HG03565 (cell line): ENCODE data around the gene RSRC1.
"Not testable (repeated sequence)": the region's sequence is repeated elsewhere in the genome, so short reads cannot be mapped to it uniquely, and the experiment has no call there.

Source experiments
- ATAC-seq: cut with Tn5 transposase; IDR thresholded peaks from one replicate; pipeline ENCODE4 v1.9.1; 2021; ENCODE audit warnings: mild to moderate bottlenecking, moderate library complexity; ENCODE audit not compliant: unreplicated experiment

Gene RSRC1

GRCh38 chr3:158122721-158123120 is 12.8 kb downstream of the RSRC1 start:
- ATAC-seq, result not testable (repeated sequence)

GRCh38 chr3:158127250-158128219 is 17.6 kb downstream of the RSRC1 start:
- no peak for ATAC-seq

- ATAC-seq, result no peak
Measured at GRCh38 chr3:158128755-158129154, 18.9 kb downstream of the RSRC1 start.

- ATAC-seq, result no peak
Measured at GRCh38 chr3:158134363-158134762, 24.5 kb downstream of the RSRC1 start.

GRCh38 chr3:158140396-158140795 is 30.5 kb downstream of the RSRC1 start:
- ATAC-seq, result no peak

- no peak for ATAC-seq
Measured at GRCh38 chr3:158148218-158148617, 38.3 kb downstream of the RSRC1 start.

GRCh38 chr3:158152186-158152585 is 42.3 kb downstream of the RSRC1 start:
- ATAC-seq, result peak; percentile 66

GRCh38 chr3:158158969-158159368 is 49.1 kb downstream of the RSRC1 start:
- ATAC-seq, result no peak

- no peak for ATAC-seq
Measured at GRCh38 chr3:158159714-158160113, 49.8 kb downstream of the RSRC1 start.

GRCh38 chr3:158160958-158161357 is 51.1 kb downstream of the RSRC1 start:
- ATAC-seq, result no peak

GRCh38 chr3:158165141-158165655 is 55.3 kb downstream of the RSRC1 start:
- no peak for ATAC-seq

- ATAC-seq, result no peak
Measured at GRCh38 chr3:158165730-158166129, 55.8 kb downstream of the RSRC1 start.

- no peak for ATAC-seq
Measured at GRCh38 chr3:158166223-158166622, 56.3 kb downstream of the RSRC1 start.

GRCh38 chr3:158167737-158168557 is 58.1 kb downstream of the RSRC1 start:
- ATAC-seq, result no peak

GRCh38 chr3:158169091-158169491 is 59.2 kb downstream of the RSRC1 start:
- no peak for ATAC-seq

- ATAC-seq, result no peak
Measured at GRCh38 chr3:158181096-158181495, 71.2 kb downstream of the RSRC1 start.

- ATAC-seq, result no peak
Measured at GRCh38 chr3:158185711-158186110, 75.8 kb downstream of the RSRC1 start.

- no peak for ATAC-seq
Measured at GRCh38 chr3:158200955-158201354, 91.1 kb downstream of the RSRC1 start.

- ATAC-seq, result no peak
Measured at GRCh38 chr3:158205324-158205723, 95.4 kb downstream of the RSRC1 start.

GRCh38 chr3:158205994-158206393 is 96.1 kb downstream of the RSRC1 start:
- peak; percentile 70 for ATAC-seq

GRCh38 chr3:158210067-158210466 is 100.2 kb downstream of the RSRC1 start:
- no peak for ATAC-seq
